Activated gamma-delta T cell (primary cell): ENCODE data around the gene NR2F1-AS1.
A peak's percentile ranks its signal among the peaks of the same experiment; 100 is the strongest.

Experiments used
- DNase-seq: peaks from one replicate; lab custom pipeline; 2025; lab: John Stamatoyannopoulos, UW
- total RNA-seq, 2 donors: gene quantifications; one replicate each; lab custom pipeline; 2026; lab: John Stamatoyannopoulos, UW

The NR2F1-AS1 gene
- total RNA-seq, result 0.09 to 0.10 reads per million in 2 donors

DNA sequence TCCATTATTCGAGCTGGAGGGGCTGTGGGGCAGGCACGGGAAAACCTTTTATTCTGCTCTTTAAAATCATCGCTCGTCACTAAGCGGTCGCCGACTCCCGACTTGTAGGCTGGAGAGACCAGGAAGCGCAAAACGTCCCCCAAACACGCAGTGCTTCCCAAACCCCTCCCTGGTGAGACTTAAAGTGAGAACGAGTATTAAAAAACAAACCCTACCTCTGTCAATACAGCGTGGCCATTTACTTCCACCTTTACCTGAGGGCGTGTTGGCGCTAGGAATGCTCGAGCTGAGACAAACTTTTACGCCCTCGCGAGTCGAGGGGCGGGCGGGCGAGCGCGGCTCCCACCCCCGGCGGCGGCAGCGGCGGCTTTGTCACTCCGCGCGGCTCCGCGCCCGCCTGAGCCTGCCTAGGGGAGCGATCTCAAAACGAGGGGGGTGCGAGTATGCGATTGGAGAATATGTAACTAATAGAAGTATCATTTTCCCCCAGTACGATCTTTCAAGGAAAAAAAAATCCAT, at the start of gene NR2F1-AS1:
NR2F1-AS1 (minus strand) TSS at position 293 of the 519 bp plus-strand sequence.
- DNase-seq, result peak; percentile 15

DNA sequence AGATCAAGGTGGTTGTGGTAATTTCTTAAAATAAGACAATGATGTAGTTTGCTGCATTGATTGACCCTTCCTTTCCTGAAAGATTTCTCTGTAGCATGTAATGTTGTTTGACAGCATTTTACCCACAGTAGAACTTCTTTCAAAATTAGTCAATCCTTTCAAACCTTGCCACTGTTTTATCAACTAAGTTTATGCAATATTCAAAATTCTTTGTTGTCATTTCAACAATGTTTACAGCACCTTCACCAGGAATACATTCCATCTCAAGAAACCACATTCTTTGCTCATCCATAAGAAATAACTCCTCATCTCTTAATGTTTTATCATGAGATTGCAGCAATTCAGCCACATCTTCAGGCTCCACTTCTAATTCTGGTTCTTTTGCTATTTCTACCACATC, 45.8 kb upstream of the NR2F1-AS1 start:
- no peak for DNase-seq

DNA sequence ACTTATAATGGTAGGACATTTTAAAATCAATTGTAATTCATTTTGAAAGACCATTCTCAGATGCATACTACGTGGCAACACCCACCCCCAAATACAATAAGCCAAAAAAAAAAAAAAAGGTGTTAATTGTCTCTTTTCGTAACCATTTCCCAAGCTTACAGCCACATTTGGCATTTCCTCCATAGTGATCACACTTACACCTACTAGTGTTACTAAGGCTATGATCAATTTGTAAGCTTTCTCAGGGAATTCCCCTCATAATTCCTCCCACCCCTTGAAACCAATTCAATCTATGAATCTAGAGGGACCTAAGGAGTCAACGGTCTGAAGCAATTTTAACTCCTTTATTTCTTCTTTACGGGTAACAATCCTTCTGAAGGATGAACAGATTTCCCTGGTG, 42.1 kb upstream of the NR2F1-AS1 start:
- no peak for DNase-seq

DNA sequence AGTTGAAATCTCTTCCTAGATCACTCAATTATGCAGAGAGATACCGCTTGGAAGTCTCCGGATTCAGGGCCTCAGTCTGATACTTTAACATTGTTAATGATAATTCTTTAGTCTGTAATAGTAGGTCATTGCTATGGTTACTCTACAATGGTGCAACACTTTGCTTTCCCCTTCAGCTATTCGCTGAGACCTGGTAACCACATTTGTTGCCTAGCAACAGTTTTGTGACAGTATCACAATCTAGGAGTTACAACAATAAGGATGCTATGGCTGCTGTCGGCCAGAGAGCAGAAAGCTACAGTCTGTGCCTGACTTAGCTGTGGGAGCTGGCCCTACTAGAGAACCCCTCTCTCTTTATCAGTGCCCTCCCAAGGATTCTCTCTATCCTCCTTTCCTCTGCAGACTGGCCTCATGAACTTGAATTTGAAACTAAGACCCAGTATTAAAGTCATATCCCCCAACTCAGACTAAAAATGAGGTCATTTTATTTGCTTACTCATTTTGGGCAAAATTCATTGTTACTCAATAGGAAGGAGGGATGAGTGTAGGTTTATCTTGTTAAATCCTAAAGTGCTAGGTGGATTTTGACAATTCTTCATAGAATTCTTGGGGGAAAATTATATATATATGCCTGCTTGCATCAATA, 41.3 kb upstream of the NR2F1-AS1 start:
- no peak for DNase-seq

DNA sequence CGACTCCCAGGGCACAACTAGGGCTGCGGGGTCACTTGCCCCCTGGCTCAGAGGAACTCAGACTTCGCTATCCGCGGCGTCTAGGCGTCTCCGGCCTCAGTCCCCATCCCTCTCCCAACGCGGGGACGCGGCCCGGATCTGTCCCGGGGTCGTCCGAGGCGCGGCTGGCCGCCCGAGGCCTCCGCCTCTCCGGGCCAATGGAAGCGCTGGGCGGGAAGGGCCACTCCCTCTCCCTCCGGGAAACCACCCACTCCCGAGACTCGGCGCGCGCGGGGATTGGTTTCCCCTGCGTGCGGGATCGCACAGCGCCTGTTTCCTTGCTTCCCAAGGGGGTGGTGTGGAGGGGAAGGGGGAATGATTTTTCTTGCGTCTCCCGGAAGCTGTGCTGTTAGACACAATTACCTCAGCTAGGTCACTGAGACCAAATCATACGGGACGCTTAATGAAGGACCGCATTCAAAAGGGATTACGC, 40.3 kb upstream of the NR2F1-AS1 start:
- DNase-seq, result no peak

DNA sequence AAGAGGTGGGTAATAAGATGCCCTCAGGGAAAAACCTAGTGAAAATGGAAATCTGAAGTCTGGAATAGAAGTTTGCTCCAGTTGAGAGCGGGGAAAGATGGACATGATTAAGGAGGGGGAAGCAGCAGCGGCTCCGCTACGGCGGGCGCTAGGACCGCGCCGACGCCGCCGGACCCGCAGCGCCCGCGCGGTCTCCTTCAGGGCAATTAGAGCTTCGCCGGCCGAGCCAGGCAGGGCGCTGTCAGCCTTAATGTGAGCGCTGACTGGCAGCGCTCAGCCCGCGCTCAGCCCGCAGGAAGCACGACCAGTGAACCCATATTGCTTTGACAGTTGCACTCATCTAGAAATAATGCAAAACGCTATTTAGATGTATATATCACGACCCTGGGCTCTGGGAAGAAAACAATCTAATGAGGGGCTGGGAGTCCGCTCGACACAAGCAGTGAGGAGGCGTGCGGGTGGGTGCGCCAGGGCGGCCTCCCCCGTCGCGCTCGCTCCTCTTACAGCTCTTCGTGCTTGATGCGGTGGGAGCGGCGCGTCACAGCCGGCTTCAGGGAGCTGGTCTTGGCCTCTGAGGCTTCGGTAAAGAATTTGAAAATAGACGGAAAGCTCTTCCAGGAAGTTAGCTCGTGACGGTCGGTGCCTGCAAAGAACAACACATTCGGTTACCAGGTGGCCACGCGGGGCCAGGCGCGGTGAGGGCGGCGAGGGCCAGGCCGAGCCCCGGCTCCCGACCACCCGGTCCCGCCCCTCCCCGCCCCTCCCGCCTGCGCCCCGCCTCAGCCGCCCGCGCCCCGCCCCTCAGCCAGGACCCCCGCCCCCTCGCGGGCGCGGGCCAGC, 39.7 kb upstream of the NR2F1-AS1 start:
- DNase-seq, result peak; percentile 53

DNA sequence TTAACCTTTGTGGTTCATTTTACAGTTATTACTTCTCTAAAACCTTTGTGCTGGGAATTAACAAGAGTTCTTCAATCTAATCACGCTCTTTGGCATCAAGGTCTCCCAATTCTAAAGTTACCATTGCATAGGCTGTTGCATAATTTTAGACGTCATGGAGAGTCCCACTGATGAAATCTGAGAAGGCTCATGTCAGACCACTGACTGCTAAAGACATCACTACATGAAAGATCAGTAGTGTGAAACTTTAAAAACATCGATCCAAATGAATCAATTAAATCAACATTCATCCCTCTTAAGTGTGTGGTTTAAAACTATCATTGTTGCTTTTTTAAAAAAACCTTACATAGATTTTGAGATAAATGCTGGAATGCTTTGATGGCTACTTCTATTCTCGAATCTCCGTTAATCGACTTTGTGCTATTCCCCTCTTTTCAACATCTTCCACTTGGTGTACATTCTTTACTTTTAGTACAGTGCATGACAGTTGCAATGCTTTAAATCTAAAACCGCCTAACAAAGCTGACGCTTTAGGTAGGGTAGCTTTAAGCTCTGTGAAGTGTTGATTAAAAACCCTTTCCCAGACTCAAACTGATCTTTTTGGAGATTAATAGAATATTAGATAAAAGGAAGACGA, 35.6 kb upstream of the NR2F1-AS1 start:
- no peak for DNase-seq

DNA sequence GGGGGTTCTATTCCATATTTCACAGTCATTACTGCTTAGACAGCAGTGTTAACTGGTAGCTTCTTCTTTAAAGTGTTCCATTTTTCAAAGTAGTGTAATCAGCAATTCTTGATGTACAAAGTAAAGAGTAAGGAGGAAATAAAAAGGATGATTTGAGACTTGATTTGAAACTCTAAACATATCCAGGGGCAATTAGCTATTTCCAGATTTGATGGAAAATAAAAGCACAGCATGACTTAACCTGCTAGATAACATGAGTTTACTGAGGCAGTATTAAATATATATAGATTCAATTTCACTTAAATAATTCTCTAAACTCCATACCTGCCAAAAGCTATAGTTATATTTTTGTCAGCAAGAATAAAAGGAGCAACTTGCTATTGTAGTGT, 31.8 kb upstream of the NR2F1-AS1 start:
- DNase-seq, result no peak

DNA sequence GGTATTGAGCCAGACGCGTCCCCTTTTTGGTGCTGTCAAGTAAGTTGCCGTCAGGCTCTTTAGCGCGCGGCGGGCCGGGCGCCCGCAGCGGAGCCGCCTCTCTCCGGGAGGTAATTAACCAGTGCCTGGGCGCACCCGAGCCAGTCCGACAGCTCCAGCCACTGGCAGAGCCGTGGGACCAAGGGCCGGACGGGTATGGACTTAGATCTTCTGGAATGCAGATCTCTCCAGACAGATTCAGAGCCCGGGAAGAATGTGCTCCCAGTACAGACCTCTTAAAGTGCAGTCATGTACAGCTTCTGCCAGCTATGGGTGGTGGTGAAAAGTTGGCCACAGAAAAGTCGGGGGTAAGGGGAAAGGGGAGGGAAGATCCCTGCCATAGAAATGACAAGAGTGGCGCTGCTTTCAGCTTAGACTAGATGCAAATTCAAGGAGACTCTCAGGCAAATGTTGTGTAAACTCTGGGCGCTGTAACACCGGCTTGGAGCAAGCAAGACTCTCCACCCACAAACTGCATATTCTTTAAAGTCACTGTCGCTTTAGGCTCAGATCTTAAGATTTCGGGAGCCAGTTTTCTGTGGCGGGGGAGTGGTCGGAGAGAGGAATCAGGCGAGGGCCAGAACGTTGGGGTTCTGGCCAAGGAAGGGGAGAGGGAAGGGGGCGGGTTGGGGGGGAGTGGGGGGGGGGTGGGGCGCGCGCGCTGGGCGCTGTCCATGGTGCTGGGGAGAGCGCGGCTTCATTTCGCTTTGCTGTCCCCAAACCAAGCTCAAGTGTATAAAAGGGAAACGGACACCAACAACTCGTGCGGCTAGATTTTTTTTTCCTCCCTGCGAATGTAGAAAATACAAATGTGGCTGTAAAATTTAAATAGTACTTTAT, 31.2 kb upstream of the NR2F1-AS1 start:
- DNase-seq, result peak; percentile 7

DNA sequence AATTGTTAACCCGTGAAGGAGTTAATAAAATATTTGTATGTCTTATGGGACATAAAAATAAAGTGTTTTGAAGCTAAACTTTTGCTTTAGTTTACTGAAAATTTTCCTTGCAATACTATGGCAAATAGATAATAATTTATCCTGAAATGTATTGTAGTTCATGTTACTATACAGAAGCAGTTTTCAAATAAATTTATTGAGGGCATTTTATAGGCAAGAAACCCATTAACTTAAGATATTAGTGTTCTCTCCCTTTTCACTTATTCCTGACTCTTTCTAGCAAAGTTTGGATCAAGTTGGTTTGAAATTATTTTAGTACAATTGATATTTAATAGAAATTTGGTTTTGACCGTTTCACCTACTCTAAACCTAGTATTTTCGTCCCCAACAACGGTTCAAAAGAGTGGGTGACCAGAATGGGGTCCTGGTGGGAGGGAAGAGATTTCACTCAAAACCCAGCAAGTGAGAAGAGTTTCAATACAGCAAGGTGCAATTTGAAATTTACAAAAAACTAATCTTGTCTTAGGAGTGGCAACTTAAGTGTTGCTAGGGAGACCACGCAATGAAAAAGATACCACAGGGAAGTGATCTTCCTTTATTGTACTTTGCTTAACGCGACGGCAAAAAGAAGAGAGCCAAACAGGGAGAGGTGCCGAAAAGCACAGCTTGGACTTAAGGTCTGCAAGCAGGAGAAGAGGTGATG, 30.4 kb upstream of the NR2F1-AS1 start:
- DNase-seq, result no peak

DNA sequence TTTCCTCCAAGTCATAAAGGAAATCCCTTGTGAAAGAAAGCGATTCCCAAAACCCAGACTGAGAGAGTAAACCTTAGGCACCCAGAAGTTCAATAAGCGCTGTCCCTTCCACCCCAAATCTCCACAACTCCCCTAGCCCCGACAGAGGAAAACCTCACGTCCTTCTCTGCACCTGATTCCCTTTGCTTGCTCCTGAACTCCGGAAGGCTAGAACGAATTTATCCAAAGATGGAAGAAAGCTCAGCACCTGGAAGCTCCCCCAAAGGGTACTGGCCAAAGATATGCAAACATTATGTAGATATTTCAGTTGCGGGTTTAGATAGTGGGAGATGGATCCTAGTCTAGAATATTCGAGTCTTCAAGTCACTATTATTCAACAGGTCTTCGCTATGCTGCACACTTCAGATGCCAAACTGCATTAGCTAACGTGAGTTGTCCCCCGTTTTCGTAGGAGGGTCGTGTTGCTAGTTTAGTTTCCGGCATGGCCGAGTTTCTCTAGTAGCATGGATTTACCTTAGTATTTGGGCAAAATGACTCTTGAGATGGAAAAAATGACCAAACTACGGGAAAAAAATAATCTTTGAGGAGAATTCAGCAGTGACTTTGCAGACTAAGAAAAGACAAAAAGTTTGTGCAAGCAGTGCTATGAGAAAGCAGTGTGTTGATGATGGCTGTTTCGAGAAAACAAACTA, 29.7 kb upstream of the NR2F1-AS1 start:
- no peak for DNase-seq

DNA sequence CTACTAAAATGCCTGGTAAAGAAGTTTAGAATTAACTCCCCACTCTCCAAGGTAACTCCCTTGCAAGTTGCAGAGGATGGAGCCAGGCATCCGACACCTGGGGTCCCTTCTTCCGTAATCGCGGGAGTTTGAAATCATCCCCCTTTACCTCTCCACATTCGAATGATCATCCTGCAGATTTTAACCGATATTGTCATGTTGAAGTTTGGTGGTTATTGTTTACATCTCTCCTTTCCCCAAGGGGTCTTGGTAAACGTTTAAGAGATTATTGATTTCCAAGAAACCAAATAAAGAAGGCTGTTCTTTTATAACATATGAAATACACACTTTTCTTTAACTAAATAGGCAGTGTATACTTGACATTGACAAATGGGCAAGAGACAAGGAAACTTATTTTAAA, 28.7 kb upstream of the NR2F1-AS1 start:
- no peak for DNase-seq

DNA sequence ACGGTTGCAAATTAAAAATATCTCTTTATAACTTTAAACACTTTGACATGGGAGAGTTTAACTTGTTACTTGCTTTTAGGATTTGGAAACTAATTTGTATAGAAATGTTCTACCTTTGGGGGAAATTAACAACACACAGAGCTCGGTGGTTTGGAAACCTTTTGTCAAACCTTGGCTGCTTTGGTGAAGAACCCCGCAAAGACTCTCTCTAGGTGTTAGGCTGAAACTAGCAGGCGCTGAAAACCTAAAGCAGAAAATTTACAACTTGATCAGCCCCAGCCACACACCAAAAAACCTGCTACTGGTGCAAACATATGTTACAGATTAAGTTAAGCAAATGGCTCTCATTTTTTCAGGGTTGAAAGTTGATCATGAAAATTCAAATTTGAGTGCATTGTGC, 27.8 kb upstream of the NR2F1-AS1 start:
- DNase-seq, result no peak

DNA sequence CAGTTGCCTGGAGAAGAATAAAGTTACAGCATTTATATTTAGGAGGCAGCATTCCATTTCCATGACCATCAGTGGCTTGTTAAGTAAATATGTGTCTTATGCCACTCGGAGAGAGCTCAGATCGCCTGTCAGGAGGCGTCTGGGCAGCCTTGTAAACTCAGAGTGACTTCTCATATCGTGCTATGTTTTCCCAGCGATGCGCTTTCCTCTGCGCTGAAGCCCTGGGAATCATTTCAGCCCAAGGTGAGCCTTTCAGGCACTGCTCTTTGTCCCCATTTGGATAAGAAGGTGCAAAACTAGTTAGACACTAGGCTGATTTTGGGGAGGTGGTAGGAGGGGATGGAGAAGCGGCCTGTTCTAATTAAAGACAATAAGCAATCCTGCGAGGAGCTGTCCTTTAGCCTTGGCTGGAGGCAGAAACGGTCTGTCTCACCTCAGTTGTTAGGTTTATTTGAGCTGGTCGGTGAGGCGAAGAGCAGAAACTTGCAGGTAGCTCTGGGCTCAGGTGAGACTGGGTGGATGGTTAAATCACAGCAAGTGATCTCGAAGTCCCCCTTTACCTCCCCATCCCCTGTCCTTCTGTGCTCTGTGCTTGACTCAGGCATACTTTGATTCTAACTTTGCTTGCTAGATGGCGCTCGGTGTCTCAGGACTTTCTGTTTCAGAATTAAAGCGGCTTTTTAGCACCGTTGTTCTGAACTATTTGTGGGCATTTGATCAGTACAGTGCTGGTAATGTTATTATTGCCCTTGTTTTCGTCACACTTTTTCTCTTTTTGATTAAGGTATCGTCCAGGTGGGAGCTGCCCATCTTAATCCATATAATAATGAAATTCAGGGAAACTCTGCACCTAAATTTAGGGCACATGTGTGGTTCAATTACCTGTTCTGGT, 26.6 kb upstream of the NR2F1-AS1 start:
- no peak for DNase-seq

DNA sequence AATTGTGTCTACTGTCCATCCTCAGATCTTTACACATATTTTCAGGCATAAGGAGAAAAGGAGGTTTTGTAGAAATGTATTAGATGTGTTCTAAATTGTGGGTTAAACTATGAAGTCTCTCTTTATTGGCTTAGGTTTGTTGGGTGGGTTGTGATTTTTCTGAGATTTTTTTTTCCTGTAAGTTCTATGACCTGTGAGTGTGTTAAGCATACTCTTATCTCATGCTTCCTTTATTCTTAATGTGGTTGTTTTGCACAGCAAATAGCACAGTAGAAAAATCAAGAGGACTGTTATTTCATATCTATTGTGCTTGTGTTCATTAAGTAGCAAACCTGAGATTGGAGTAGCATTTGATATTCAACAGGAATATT, 25.3 kb upstream of the NR2F1-AS1 start:
- no peak for DNase-seq

DNA sequence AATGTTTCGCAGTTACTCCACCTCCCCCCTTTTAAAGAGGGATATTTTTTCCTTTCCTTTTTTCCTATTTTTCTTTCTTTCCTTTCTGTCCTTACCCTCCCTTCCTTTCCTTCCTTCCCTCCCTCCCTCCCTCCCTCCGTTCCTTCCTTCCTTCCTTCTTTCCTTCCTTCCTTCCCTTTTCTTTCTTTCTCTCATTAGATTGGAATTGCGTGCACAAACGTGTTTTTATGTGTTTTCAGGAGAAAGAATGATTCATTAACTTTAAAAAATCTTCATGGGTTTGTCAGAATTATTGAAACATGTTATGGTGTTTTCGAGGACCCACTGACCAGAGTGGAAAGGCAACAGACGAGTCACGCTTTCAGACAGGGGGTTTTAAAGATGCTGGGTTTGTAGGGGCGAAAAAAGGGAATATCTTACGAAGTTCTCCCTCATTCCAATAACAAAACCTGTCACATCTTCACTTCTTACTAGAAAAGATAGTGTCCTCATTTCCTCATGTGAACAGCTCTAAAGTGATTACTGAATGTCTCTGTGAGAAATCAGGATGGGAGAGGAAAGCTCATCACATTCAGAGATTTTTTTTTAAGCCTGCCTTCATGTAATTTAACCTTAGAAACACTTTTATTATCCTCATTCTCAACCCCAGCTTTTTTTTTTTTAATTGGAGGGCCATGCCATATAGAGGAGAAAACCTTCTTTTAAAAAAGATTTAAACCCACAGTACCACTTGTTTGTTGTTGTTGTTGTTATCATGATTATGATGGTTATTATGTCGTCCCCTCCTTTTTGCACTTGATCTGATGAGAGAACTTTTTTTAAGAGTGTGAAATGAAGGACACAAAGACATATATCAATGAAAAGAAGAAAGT, 23.9 kb upstream of the NR2F1-AS1 start:
- no peak for DNase-seq

DNA sequence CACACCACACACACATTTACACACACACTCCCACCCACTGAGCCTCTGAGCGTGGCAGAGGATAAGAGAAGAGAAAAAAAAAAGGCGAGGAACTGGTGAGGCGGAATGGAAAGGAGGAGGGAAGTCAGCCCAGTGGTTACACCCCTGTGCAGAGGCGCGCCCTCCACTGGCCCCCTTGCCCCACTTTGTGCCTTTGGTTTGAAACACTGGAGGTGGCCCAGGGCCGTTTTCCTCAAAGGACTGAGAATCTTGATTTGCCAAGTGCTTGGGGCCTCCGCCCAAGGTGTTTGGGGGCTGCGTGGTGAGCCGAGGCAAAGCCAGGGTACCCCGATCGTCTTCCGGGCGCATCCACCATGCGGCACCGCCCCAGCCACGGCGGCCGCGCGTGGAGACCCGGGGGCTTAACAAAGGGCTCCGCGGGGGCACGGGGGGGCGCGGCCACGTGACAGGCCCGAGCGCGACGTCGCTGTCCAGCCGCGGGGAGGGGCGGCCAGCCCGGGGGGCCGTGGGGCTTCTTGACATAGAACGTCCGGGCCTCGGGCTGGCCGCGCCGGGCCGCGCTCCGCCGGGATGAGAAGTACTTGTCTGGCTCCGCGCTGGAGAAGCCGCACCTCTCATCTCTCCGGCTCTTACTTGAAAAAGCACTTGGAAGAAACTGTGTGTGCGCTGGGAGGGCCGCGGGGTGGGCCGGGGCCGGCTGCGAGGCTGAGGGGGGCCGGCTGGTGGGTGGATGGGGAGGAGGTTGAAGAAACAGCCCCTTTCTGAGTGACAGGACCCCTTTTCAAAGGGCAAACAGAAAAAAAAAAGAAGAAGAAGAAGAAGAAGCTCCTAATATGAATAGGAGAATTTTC, 23.0 kb upstream of the NR2F1-AS1 start:
- no peak for DNase-seq
